H1 (cell line): ENCODE measurements around the gene CABP4. TPM values are rescaled to one million over a fixed set of nuclear protein-coding genes. Genes with fewer than 3 reads are reported as not detected.

Experiments used
- HDAC6 ChIP-seq: IDR thresholded peaks from one replicate; pipeline ENCODE4 v1.7.1; 2012; ENCODE audit warnings: low read depth, mild to moderate bottlenecking, inconsistent platforms, low read length, moderate library complexity
- SIN3A ChIP-seq, 2 experiments: IDR thresholded peaks in 1 of 2; conservative IDR thresholded peaks in 1 of 2; 2 replicates each; pipeline ENCODE4 v1.6.1; 2011 to 2012; ENCODE audit warnings: low read length in 2 of 2, improper control_type of control experiment in 1 of 2, low read depth in 1 of 2, mild to moderate bottlenecking in 1 of 2
- SIRT6 ChIP-seq: IDR thresholded peaks from one replicate; pipeline ENCODE4 v1.7.1; 2012; ENCODE audit warnings: low read length, inconsistent platforms
- TCF12 ChIP-seq: IDR thresholded peaks from 2 replicates; pipeline ENCODE4 v1.6.1; 2011; ENCODE audit warnings: low read depth, mild to moderate bottlenecking, low read length
- polyA plus RNA-seq, 7 experiments: library from polyadenylated mRNA; depleted of rRNA in 3 of 7; stranded (reverse) in 5 of 7; unstranded in 2 of 7; fragments of >200 nt in 5 of 7; fragments of 200-250 nt in 2 of 7; gene quantifications; 1 replicate in 5 of 7; 2 replicates in 1 of 7; 4 replicates in 1 of 7; pipeline versions ENCODE4 v1.2.1 to v1.2.3, GENCODE V29; 2011 to 2013; ENCODE audit warnings: missing spikeins in 2 of 7, mixed read lengths in 2 of 7
- total RNA-seq: library from RNA; stranded (reverse); fragmentation: NEBNext Ultra II Directional; extraction: Animal tissue kit (Norgen Biotek cat#: 25700); gene quantifications from 2 replicates; pipeline ENCODE4 v1.2.1, GENCODE V29; 2021

CABP4 gene
- total and polyA plus RNA-seq, 2 of the 8 experiments (the other 6 are each of a cell fraction or from before 2014, with no cell fraction given) = not detected

- TF ChIP-seq TCF12 (no peak), SIN3A (conservative IDR thresholded peaks at IDR 0.05 in 1 of 2, IDR thresholded peaks at IDR 0.05 in 1 of 2; ENCODE audit: low read depth in 1 of 2, low read length in 2 of 2) (no peak), SIRT6 (no peak), HDAC6 (no peak)
These were observed 48.2 kb downstream of the CABP4 start (continued) for GRCh38 chr11:67503119-67504004.
